GM18502 (cell line): ENCODE measurements around the gene ASCL5.

ENCODE experiments used
- ATAC-seq: cut with Tn5 transposase; IDR thresholded peaks from one replicate; pipeline ENCODE4 v1.9.1; 2021; ENCODE audit warnings: mild to moderate bottlenecking; ENCODE audit not compliant: unreplicated experiment, poor library complexity

The ASCL5 gene

GRCh38 chr1:201091256-201091655, 35.7 kb downstream of the ASCL5 start:
- no peak for ATAC-seq

- ATAC-seq, result no peak
Measured at GRCh38 chr1:201090541-201090940, 36.4 kb downstream of the ASCL5 start.

GRCh38 chr1:201089596-201089995, 37.4 kb downstream of the ASCL5 start:
- no peak for ATAC-seq

GRCh38 chr1:201088901-201089525, 38.0 kb downstream of the ASCL5 start:
- ATAC-seq, result no peak

GRCh38 chr1:201088395-201088794, 38.6 kb downstream of the ASCL5 start:
- ATAC-seq, result no peak

GRCh38 chr1:201085902-201086735, 40.9 kb downstream of the ASCL5 start:
- ATAC-seq, result no peak

GRCh38 chr1:201084295-201084694, 42.7 kb downstream of the ASCL5 start:
- no peak for ATAC-seq

GRCh38 chr1:201083741-201084140, 43.2 kb downstream of the ASCL5 start:
- ATAC-seq, result no peak

GRCh38 chr1:201080135-201080534, 46.8 kb downstream of the ASCL5 start:
- ATAC-seq, result no peak

- no peak for ATAC-seq
Measured at GRCh38 chr1:201077736-201078135, 49.2 kb downstream of the ASCL5 start.

GRCh38 chr1:201077116-201077515, 49.9 kb downstream of the ASCL5 start:
- no peak for ATAC-seq

GRCh38 chr1:201076092-201076491, 50.9 kb downstream of the ASCL5 start:
- no peak for ATAC-seq

GRCh38 chr1:201074018-201074417, 53.0 kb downstream of the ASCL5 start:
- ATAC-seq, result no peak

- no peak for ATAC-seq
Measured at GRCh38 chr1:201072922-201073321, 54.1 kb downstream of the ASCL5 start.

- no peak for ATAC-seq
Measured at GRCh38 chr1:201072149-201072548, 54.8 kb downstream of the ASCL5 start.

- no peak for ATAC-seq
Measured at GRCh38 chr1:201069636-201070035, 57.3 kb downstream of the ASCL5 start.

GRCh38 chr1:201068976-201069375, 58.0 kb downstream of the ASCL5 start:
- no peak for ATAC-seq

- no peak for ATAC-seq
Measured at GRCh38 chr1:201066986-201067385, 60.0 kb downstream of the ASCL5 start.

GRCh38 chr1:201065686-201066085, 61.3 kb downstream of the ASCL5 start:
- no peak for ATAC-seq

GRCh38 chr1:201064806-201065205, 62.2 kb downstream of the ASCL5 start:
- ATAC-seq, result no peak
